Measurements from ENCODE around the gene PRPF8. TPM values are rescaled to one million over a fixed set of nuclear protein-coding genes. Genes with fewer than 3 reads are reported as not detected.

PRPF8 gene
- total and polyA plus RNA-seq, 2 of the 8 experiments (the other 6 are each of a cell fraction or from before 2014, with no cell fraction given) = 329 to 337 TPM

DNA sequence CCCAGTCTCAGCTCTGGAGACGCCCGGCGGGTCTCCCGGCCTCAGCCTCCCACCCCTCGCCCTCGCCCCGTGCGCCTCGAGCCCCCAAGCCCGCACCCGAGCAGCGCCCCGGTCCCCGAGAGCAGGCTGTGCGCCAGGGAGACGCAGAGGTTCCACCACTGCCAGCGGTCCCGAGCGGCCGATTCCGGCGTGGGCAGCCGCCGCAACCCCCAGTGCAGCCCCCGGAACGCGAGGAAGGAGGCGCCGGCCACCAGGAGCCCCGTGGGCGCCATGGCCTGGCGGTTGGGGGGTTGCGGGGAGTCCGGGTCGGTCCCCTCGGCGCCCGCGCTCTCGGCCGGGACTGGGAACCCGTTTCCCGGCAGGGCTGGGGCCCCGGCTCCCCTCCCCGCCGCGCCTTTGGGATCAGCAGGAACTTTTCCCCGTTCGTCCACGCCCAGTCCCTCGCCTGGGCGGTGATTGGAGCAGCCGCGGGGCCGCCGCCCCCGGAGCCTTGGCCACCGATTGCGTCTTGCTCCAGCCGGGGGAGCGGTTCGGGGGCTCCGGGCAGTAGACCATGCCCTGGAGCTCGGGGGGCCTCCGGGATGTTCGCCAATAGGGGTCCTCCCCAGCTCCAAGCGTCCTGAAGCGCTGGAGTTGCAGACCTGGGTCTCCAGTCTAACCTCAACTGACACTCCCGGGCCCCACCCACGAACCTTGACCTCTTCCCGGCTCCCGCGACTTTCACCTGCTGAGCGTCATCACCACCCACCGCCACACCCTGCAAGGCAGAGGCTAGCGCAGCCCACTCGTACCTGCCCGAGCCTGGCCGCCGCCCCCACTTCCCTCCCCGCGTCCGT is 25.5 kb upstream of the PRPF8 start, which contains the start of gene TLCD2 (continued):
- TF ChIP-seq KDM4A (IDR thresholded peaks at IDR 0.05; ENCODE audit: low read depth, low read length, severe bottlenecking) = peak; percentile 92
